Stimulated activated CD4-positive, alpha-beta T cell treated with anti-CD3 and anti-CD28 coated beads, Interleukin-15, amount 100 ng/mL, for 24 hours (primary cell): ENCODE data around the gene LYPLA2.
A peak's percentile ranks its signal among the peaks of the same experiment; 100 is the strongest.

Experiments
- DNase-seq: peaks from one replicate; pipeline ENCODE4 v3.0.0-alpha.2; 2020

Gene LYPLA2

DNA sequence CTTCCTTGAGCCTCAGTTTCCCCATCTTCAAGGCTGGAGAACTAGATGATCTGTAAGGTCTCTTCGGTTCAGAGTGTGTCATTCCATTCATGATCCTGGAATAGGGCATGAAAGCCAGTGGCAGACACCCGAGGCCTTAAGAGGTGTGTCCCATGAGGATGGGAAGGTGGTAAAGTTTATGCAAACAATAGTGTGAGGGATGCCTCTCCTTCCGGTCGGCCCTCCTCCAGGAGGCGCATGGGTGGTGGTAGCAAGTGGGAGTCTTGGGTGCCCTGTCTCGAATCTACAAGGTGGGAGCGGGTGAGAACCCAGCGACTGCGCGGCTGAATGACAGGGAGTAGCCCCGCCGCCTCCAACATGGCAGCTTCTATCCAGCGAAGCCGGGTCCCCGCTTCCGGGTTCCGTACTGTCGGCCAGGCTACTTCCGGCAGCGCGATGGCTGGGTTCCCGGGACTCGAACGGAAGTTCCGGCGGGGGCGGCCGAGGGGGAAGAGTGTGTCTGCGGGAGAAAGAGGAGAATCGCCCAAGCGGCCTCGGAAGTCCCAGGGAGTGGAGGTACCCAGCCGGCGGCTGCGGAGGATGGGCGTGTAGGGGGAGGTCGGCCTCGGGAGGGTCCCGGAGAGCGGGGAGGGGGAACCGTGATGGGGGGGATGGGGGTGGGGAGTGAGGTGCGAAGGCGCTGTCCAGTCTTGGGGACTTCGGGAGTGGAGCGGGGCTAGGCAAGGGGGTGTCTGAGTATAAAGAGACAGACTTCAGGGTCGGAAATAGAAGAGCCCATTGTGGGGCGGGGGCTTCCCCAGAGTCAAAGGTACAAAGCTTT is at the start of gene LYPLA2:
TSS of gene LYPLA2 (plus strand) at position 450 of the 820 bp plus-strand sequence. CDS start 1,538 bp downstream, outside the sequence.
- peak; percentile 95 for DNase-seq

DNA sequence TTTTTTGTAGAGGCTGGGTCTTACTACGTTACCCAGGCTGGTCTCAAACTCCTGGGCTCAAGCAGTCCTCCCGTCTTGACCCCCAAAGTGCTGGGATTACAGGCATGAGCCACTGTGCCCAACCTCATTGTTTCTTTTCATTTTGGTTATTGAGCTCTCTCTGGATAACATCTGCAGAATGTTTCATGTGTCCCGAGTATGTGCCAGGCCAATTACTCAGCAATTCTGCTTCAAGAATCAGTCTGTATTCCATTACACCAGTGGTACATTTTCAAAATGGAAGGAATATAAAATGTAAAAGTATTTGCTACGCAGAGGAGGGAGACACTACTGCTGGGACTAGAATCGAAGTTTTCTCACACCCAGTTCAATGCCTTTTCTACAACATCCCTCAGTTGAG is 49.3 kb upstream of the LYPLA2 start:
- no peak for DNase-seq

DNA sequence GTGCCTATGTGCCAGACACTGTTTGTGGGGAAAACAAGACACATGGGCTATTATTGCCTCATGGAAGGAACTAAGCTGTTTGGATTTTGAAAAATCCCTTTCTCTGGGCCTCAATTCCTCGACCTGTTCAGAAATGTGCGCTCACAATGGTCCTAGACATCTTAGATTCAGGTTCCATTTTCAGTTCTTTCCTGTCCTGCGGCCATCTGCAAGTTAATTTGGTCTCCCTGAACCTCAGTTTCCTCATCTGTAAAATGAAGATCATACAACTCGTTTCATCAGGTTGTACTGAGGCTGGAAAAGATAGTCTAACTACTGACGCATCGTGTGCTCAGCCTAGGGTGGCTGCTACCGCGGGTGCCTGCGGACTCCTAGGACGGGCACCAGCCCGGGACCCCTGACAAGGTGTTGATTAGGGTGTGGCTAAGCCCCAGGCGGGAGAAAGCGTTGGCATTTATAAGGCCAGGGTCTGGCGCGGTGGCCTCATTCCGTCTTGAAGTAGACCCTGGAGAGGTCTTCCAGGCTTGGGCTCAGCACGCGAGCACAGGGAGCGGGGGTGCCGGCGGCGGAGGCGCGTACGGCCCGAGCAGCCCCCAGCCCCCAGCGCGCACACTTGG is 48.2 kb upstream of the LYPLA2 start:
- no peak for DNase-seq

DNA sequence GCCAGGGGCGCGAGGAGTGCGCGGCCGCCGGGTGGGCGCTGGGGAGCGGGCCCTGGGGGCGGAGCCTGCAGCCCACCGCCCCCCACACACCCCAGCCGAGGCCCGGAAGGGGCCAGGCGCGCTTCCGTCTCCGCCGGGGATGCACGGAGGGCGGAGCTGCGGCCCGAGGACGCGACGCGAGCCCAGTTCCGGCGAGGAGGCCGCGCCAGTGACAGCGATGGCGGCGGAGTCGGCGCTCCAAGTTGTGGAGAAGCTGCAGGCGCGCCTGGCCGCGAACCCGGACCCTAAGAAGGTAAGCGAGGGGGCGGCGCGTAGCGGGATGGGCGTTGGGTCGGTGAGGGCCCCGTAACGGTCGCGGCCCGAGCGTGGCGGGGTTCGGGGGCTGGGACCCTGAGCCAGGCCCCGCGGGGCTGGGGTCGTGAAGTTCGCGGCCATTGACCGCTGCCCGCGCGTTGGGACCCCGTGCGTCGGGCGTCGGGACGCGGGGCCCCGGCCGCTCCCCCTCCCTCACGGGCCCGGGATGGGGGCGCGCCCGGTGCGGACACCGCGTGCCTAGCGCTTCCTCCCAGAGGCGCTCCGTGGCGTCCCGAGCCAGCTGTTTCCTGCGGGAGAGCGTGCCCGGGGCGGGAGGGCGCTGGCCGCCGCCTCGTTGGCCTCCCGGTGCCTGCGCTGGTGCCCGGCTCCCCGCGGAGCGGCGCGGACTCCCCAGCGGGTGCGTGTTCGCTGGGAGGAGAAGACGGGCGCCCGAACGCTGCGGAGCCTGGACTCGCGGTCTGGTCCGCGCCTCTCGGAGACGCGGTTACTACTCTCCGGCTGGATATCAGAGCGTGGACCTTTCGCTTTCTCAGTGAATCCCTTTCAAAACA is 47.4 kb upstream of the LYPLA2 start, which contains the start of gene ELOA:
TSS of gene ELOA (plus strand) at position 185 of the 866 bp plus-strand sequence. CDS start at position 218, 33 bp downstream.
- DNase-seq: peak; percentile 85

DNA sequence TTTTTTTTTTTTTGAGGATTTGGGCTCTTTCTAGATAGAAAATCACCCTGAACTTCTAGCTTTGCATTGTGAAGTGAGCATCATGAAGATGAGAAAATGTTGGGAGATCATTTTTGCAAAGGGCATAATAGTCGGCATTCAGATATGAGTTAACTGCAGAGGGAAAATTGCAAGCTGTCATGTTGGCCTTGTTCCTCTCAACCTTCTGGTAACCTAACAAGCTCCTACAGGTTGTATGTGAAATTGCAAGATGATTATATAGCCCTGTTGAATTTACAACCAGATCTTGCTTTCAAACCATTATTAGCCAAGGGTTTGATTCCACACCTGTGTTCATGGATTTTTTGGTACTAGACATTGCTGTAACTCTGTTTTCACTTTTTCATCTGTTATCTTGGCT is 45.4 kb upstream of the LYPLA2 start:
- no peak for DNase-seq

DNA sequence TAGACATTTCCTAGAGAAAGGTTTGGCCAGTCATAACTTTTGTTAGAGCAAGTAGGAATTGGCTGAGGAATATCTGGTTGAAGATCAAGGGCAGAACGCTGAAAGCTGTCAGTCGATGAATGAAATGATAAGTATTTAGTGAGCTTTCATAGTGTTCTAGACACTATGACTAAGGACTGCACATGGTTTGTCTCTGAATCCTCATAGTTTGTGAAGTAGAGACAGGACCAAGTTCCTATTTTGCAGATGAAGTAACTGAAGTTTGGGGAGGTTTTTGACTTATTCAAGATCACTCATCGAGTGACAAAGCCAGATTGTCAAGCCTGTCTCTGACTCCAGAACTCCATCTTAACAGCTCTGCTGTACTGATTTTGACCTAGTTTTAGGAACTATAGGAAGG is 42.9 kb upstream of the LYPLA2 start:
- no peak for DNase-seq

DNA sequence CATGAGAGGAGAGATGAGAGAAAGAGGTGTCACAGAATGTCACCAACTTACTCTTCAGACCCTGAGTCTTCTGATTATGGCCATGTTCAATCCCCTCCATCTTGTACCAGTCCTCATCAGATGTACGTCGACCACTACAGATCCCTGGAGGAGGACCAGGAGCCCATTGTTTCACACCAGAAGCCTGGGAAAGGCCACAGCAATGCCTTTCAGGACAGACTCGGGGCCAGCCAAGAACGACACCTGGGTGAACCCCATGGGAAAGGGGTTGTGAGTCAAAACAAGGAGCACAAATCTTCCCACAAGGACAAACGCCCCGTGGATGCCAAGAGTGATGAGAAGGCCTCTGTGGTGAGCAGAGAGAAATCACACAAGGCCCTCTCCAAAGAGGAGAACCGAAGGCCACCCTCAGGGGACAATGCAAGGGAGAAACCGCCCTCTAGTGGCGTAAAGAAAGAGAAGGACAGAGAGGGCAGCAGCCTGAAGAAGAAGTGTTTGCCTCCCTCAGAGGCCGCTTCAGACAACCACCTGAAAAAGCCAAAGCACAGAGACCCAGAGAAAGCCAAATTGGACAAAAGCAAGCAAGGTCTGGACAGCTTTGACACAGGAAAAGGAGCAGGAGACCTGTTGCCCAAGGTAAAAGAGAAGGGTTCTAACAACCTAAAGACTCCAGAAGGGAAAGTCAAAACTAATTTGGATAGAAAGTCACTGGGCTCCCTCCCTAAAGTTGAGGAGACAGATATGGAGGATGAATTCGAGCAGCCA is 39.7 kb upstream of the LYPLA2 start:
- DNase-seq: peak; percentile 34

DNA sequence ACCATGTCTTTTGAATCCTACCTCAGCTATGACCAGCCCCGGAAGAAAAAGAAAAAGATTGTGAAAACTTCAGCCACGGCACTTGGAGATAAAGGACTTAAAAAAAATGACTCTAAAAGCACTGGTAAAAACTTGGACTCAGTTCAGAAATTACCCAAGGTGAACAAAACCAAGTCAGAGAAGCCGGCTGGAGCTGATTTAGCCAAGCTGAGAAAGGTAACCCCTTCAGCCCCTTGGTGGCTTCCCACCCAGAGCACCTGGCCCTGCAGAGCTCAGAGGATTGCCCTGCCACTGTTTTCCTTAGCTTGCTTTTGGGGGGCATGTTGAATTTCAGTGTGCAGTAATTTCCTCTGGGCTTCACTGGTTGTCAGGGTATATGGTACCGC is 39.1 kb upstream of the LYPLA2 start:
- no peak for DNase-seq

DNA sequence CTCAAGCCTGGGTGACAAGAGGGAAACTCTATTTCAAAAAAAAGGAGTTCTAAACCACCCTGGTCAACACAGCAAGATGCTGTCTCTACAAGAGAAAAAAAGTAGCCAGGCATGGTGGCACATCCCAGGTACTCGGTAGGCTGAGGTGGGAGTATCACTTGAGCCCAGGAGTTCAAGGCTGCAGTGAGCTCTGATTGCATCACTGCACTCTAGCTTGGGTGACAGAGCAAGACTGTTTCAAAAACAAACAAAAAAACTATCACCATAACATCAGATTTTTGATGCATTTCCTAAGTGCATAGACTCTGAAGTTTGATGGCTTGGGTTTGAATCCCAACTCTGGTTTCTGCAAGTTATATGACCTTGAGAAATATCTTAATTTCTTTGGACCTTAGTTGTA is 38.0 kb upstream of the LYPLA2 start:
- DNase-seq: no peak

DNA sequence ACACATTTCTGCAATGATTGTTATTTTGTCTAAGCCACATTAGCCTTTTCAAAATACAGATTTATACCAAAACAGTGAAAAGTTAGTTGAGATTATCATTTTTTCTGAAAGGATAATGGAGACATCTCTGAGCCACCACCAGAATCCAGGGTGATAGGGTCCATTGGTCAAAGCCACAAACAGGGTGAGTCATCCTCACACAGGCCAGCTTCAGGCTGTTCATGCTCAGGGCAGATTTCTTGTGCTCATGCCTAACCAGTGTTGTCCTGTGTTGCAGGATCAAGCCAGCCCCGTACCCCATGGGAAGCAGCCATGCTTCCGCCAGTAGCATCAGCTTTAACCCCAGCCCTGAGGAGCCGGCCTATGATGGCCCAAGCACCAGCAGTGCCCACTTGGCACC is 34.3 kb upstream of the LYPLA2 start:
- DNase-seq: no peak

DNA sequence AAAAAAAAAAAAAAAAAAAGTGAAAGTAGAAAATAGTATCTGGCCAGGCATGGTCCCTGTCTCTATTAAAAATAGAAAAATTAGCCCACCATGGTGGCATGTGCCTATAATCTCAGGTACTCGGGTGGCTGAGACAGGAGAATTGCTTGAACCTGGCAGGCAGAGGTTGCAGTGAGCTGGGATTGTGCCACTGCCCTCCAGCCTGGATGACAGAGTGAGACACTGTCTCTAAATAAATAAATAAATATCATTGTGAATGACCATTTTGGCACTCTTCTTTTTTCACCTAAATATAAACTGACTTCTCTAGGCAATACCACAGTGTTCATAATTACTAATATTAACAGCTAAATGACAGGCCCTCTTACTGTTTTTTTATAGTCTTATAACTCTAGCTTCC is 33.1 kb upstream of the LYPLA2 start:
- DNase-seq: no peak

DNA sequence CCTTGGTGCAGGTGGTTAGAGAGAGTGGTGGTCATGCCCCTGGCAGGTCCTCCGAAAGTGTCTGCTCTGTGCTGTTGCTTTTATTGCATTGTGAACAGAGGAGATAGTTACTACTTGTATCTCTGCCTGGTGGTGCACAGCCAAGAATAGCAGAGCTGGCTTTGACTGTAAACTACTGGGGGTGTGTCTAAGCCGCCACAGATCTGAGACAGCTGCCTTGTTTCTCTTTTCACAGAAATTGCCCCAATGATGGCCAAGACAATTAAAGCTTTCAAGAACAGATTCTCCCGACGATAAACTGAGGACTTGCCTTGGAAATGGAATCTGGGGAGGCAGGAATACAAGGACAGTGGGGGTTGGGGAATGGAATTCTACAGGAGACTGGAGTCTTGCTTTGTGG is 31.7 kb upstream of the LYPLA2 start:
- no peak for DNase-seq

DNA sequence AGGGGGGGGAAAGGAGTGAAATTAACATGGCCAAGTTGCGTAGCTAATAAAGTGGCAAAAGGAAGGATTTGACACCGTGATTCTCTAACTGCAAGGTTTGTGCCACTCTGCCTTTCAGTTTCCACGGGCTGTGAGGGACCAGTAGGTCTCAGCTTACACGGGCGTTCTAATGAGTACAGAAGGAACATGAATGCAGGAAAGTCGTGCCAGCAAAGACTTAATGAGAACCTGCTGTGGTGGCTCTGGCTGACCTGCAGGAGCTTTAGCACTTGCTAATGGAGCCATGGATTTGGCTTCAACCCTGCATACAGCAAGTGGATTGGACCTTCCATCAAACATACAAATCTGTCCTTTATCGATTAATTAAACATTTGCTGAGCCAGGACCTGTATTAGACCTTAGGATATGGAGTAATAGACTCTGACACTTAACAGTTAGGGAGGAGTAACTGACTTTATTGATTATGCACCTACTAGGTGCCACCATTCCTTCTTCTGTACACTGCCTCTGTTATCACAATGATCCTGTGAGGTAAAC is 27.8 kb upstream of the LYPLA2 start:
- no peak for DNase-seq

DNA sequence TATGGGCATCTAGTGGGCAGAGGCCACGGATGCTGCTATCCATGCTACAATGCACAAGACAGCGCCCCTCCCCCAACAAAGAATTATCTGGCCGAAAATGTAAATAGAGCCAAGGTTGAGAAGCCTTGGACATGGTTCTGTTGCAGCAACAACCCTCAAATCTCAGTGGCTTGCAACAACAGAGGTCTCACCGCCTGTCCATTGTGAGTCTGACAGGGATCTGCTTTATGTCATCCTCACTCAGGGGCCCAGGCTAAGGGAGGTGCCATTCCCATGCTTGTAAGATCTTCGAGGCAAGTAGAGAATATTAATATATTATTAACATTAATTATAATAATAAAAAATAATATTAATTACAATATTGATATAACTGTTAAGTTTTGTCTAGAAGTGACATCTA is 22.2 kb upstream of the LYPLA2 start:
- DNase-seq: no peak

DNA sequence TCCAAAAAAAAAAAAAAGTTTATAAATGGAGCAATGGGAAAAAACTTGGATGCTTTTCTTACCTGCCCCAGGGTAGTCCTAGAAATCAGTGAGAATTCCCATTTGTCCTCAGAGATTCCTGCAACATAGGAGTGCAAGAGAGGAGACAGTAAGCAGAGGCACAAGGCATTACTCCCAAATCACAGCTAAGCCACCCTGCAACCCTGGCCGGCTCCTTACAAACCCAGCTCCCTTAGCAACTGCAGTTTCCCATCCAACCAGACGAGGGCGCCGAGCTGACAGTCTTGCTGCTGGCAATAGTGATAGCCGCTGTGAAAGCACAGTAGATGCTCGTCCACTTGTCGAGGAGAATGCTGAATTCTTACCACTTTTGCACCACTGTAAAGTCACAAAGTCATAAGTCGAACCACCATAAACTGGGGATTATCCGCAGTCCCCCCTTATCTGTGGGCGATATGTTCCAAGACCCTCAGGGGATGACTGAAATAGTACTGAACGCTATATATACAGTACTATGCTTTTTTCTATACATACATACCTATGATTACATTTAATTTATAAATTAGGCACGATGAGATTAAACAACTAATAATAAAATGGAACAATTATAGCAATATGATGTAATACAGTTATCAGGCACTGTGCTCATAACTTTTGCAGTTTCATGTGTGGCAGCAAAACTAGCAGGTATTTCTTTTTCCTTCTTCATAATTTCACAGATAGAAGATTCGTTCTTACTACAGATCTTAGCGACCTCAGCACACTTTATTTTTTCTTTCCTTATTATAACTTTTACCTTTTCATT is 18.7 kb upstream of the LYPLA2 start:
- peak; percentile 91 for DNase-seq

DNA sequence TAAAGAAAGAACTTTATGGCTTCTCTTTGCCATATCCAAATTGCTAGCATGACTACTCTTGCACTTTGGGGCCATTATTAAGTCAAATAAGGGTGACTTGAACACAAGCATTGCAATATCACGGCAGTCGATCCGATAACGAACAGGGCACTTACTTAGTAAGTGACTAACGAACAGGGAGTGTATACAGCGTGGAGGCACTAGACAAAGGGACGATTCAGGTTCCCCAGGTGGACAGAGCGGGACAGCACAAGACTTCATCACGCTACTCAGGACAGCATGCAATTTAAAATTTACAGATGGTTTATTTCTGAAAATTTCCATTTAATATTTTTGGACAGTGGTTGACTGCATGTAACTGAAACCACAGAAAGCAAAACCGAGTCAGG is 18.1 kb upstream of the LYPLA2 start:
- DNase-seq: no peak

DNA sequence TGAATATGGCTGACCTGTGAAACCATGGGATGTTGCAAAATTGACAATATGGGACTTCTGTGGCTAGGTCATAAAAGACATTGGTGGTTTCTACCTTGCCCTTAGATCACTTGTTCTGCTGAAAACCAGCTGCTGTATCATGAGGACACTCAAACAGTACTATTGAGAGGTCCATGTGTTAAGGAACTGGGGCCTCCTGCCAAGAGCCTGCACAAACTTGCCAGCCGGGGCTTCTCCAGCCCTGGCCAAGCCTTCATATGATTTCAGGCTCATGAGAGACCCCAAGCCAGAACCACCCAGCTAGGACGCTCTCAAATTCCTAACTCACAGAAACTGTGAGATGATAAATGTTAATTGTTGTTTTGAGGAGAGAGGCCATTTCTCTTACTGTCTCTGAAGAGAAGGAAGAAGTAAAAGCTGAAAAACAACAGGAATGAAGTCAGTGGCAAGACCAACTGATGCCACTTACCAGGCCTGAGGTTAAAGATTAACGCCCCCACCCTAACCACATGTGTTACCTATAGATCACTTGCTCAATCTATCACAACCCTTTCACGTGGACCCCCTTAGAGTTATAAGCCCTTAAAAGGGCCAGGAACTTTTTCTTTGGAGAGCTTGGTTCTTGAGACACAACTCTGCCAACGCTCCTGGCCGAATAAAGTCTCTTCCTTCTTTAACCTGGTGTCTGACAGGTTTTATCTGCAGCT is 16.6 kb upstream of the LYPLA2 start:
- no peak for DNase-seq

DNA sequence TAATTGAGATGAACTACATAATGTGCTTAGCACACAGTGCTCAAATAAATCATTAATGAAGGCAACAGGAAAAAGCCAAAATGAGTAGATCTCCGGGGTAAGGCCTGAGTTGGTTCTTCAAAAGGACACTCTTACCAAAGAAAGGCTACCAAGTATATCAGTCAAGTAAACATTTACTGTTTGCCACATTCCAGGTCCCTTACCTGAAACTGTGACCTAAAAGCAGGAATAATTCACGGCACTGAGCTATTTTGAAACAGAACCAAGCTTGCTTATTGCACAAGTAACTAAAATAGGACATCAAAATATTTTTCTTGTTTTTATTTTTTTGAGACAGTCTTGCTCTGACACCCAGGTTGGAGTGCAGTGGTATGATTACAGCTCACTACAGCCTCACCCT is 14.7 kb upstream of the LYPLA2 start:
- no peak for DNase-seq

DNA sequence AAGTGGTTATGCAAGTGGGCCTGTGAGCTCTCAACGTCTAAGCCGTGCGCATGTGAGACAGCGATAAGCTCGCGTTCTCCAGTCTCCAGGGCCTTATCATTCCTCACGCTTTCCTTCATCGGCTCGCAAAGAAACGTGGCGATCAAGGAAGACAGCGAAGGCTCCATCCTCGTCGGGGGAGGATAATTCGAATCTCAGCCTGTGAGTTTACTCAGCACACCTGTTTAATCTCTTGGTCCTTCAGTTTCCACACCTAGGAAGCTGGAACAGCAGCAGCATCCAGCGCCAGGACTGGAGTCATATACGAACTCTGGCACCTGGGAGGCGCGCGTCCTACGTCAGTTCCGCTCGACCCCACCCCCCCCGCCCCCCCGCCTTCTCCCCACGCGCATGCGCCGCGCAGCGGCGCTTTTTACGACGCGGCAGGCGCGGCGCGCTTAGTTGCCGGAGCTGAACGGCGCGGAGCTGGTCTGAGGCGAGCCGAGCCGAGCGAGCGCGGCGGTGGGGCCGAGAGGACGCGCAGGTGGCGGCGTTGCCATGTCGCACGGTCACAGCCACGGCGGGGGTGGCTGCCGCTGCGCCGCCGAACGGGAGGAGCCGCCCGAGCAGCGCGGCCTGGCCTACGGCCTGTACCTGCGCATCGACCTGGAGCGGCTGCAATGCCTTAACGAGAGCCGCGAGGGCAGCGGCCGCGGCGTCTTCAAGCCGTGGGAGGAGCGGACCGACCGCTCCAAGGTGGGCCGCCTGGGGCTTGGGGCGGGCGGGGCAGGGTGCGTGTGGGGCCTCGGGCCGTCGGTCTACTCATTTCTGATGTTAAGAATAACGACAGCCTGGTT is 12.7 kb upstream of the LYPLA2 start, which contains the start of gene PITHD1:
TSS of gene PITHD1 (plus strand) at position 440 of the 836 bp plus-strand sequence. CDS start at position 538, 98 bp downstream.
- peak; percentile 85 for DNase-seq
